GM19372 (cell line): ENCODE results near the gene GATA2.

ENCODE experiments used
- ATAC-seq: cut with Tn5 transposase; IDR thresholded peaks from one replicate; pipeline ENCODE4 v1.9.1; 2021; ENCODE audit warnings: mild to moderate bottlenecking, low read depth, moderate library complexity; ENCODE audit not compliant: unreplicated experiment

GATA2 gene

DNA sequence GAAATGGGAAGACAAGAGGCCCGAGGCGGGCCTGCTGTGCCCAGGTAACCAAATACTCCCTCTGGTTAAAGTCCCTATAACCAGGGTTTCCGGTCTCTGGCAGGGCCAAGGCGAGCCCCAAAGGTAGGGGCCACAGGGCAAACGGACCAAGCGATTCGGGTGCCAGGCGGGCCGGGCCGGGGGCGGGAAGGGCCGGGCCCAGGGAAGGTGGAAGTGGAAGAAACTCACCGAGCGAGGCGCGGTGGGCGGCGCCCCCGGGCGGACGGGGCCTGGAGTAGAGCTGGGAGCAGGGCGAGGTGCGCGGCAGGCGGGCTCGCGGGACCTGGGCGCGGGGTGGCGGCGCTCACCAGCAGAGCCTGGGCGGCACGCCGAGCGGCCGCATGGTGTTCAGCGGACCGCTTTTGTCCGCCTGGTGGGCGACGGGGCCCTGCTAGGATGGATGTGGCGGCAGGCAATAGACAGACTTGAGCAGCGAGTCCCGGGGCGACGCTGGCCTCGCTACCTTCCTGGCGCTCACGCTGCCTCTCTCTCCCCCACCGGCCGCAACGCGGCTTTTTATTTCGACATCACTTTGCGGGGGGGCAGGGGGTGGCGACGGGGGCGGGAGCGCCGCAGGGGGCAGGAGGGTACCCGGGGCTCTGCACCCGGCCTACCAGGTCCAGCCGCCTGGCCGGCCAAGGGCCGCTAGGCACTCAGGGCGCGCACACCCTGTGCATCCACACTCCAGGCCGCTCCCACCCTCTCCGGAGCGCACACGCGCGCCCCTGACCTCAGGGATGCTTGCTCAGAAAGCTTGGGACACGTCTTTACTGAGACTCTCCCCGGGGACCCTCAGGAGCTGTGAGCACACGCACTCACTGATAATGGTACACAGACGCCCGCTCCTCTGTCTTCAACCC is at the start of gene GATA2:
Gene GATA2 (minus strand): TSS at position 531 of the 899 bp plus-strand sequence. CDS start 6,170 bp downstream, outside the sequence.
- ATAC-seq, result no peak

DNA sequence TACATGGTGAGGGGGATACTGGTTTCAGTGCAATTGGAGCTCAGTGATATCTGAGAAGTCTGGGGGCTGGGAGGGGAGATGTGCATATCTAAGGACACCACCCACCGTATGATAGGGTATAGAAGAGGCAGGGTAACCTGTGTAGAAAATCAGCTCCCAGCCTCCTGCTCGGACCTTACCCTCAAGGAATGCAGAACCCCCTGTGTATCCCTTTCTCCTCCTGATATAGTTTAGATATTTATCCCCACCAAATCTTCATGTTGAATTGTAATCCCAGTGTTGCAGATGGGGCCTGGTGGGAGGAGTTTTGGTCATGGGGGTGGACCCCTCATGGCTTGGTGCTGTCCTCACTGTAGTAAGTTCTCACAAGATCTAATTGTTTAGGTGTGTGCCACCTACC is 48.2 kb upstream of the GATA2 start:
- no peak for ATAC-seq

DNA sequence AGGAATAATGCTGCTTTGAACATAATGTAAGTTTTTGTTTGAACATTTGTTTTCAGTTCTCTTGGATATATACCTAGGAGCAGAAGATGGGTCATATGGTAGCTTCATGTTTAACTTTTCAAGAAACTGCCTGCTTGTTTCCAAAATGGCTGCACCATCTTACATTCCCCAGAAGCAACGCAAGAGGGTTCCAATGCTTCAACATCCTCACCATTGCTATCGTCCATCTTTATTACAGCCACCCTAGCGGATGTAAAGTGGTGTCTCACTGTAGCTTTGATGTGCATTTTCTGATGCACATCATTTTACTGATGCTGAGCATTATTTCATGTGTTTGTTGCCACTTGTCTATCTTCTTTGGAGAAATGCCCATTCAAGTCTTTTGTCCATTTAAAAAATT is 46.4 kb upstream of the GATA2 start:
- ATAC-seq, result no peak

GRCh38 chr3:128537091-128537703 is 44.2 kb upstream of the GATA2 start:
- no peak for ATAC-seq

DNA sequence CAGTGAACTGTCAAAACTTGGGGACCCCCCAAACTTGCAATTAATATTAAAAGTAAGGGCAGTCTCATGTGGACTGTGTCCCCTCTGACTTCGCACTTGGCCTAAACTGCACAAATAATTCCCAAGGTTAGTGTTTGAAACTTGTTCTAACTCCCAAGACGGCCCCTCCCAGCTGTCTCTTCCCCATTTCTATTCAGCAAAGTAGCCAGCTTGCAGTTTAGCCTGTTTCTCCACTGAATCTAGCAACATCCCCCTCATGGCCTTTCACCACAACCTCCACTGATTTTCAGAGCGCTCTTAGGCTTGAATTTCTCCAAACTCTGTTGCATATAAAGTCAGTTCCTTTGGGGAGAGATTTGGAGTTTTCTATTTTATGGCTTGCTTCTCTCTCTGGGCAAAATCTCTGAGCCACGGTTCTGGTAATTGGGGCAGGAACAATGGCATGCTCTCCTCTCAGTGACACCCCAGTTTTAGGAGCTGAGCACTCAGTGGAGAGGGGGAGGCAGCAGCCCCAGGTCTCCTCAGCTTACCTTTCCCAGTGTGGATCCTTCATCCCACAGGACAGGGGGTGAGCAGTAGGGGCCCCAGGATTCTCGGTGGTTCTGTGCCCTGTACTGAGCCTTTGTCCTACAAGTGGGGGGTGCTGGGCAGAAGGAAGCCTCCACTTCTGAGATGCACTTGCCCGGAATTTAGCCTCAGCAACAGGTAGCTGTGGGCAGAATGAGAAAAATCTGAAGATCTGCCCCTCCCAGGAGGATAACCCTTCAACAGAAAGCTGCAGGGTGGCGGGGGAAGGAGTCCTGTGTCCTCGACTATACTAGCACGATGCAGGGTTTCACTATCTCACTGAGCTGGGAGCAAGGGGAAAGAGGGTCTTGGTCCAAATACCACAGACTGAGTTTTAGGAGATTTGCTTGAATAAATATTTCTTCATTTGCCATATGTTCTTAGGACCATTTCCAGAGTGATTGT is 39.3 kb upstream of the GATA2 start:
- ATAC-seq, result no peak

DNA sequence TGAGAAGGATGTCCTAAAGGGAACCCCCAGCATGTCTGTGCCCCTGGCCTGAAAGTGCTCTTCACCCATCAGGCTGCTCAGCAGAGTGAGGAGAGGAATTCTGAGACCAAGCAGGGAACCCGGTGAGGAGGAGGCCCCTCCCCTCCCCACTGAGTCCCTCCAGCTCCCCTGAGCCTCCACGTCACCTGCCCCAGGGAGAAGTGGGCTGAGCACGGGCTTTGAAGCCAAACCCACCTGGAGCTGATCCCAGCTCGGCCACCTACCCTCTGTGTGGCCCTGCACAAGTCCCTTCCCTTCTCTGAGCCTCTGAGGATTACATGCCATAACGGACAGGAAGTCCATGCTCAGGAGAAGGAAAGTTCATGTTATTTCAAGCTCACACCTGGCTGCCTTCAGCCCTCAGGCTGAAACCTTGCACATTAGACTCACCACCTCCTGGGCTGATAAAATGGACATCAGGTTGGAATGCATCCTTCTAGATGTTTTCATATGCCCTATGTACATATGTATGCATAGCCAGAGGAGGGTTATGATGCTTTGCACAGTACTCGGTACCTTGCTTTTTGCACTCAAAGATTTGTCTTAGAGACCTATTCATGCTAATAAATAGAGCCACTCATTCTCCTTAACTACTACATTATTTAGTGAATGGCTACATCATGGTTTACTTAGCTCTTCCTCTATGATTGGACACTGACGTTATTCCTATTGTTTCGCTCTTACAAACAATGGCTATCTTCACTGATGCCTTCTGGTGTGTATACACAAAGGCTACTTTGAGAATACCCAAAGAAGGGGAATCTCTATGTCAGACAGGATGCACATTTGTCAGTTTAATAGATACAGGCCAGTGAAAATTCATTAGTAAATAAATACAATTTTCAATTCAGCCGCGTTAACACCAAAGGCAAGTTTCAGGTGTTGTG is 31.6 kb upstream of the GATA2 start:
- ATAC-seq, result no peak

DNA sequence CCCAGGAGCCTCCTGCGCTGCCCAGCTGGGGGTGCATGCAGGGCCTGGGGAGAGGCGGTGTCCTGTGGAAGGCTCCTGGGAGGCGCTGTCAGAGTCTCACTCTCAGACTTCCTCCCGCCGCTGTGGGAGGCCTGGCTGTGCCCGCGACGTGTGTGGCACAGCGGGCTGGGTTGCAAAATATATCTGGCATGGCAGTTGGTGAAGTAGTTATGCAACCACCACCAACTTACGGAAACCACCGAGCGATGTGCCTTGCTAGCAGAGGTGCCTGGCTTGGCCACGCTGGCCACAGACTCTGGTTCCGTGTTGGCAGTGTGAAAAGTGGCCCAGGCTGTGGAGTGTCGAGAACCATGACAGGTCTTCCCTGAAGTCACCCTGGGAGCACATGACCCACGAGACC is 30.6 kb upstream of the GATA2 start:
- ATAC-seq, result no peak

- ATAC-seq, result no peak
These were observed 28.7 kb upstream of the GATA2 start for GRCh38 chr3:128521715-128522114.

DNA sequence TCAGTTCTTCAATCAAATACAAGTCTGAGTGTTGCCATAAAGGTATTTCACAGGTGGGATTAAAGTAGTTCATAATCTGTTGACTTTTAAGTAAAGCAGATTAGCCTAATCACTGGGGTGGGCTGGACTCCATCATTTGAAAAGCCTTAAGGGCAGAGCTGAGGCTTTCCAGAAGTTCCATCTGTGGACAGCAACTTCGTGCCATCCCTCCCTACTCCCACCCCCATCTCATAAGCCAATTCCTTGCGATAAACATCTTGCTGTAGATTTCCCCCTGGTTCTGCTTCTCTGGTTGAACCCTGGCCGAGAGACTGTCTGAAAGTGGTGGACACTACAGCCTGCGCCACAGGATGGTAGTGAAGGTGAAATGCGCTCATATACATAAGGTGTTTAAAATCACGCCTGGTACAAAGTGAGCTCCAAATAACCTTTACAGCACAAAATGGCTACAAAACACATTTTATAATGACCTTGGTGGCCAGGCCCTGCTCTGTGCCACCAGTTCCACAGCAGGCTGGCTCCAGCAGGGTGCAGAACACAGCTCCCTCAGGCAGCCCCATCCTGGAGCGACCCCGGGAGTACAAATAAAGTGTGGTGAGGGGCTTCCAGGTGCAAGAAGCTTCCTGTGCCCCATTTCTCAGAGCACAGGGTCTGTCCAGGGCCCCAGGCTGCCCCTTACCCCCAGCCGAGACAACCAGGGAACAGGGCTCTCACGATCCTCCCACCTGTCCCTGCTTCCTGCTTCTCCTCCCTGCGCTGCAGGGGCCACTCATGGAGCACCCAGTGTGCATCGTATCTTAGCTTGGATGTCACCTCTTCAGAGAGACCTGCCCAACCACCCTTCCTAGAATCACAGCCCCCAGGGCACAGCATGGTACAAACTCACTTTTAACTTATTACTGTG is 25.8 kb upstream of the GATA2 start:
- no peak for ATAC-seq

GRCh38 chr3:128517648-128518047 is 24.6 kb upstream of the GATA2 start:
- no peak for ATAC-seq

- no peak for ATAC-seq
These were observed 23.0 kb upstream of the GATA2 start for GRCh38 chr3:128515967-128516366.

DNA sequence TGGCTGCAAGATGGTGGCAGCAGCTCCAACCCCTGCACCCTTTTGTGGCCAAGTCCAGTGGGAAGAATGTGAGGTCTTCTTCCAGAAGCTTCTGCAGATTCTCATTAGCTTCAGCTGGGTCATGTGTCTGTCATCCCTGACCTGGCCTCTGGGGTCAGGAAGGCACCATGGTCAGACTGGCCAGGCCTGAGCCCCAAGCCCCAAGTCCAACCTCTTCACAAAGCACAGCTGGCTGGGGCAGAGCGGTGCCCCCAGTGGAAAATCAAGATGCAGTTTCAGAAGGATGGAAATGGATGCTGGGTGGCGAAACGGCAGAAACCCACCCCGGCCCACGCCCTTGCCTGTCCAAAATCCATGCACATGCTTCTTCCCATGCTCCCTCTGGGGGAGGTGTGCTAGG is 15.9 kb upstream of the GATA2 start:
- no peak for ATAC-seq

DNA sequence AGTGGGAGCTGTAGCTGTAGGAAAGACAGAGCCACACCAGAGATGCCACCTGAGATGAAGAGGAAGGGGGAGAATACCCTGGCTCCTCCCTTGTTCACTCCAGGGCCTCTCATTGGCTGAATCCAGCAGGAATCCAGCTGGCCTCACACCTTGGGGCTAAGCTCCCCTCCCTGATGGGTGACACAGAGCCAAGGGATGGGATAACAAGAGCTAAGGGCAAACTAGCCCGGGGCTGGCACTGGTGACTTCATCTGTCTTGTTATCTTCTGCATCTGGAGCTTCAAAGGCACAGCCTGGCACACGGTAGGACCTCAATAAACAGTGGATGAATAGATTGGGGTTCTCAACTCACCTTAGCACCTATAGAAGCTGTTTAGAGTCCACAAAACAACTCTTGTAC is 13.8 kb upstream of the GATA2 start:
- ATAC-seq, result no peak

GRCh38 chr3:128505771-128506170 is 12.8 kb upstream of the GATA2 start:
- ATAC-seq, result no peak

DNA sequence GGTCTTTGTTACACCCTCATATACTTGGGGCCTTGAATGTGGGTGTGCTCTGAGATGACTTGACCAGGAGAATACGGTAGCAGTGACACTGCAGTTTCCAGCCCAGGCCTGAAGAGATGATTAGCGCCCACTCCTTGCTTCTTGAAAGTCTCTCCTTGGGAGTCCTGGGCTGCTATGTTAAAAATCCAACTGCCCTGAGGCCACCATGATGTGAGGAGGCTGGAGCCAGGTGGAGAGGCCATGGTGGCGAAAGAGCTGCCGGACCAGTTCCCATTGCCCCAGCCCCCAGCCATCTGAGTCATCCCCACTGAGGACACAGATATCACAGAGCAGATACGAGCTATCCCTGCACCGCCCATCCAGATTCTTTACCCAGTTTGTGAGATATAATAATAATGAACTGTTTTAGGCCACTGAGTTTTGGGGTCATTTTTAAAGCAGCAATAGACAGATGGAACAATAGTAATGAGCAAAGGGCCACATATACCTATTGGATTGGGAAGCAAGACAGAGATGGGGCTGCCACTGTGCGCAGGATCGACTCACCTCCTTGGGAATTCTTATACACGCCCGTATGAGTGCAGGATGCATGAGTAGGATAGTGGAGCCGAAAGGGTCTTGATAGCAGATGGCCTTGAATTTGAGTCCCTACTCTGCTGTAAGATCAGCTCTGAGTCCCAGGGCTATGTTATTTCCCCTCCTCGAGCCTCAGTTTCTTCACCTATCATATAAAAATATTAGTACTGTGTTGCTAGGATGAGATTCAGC is 12.1 kb upstream of the GATA2 start:
- ATAC-seq, result no peak

DNA sequence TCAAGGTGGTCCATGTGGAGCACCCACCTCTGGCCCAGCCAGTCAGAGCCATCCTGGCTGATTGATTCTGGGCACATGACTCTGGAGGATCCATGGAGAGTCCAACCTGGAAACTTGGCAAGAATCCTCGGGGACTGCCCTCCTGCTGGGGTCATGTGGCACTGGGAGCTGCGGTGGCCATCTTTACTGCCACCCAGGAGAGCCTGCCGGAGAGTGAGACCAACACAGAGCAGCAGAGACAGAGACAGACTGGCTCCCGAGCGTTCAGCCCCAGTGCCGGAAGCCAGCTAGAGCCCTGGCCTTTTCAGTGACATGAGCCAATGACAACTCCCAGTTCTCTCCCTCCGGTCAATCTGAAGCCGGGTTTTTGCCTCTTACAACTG is 11.5 kb upstream of the GATA2 start:
- ATAC-seq, result no peak

DNA sequence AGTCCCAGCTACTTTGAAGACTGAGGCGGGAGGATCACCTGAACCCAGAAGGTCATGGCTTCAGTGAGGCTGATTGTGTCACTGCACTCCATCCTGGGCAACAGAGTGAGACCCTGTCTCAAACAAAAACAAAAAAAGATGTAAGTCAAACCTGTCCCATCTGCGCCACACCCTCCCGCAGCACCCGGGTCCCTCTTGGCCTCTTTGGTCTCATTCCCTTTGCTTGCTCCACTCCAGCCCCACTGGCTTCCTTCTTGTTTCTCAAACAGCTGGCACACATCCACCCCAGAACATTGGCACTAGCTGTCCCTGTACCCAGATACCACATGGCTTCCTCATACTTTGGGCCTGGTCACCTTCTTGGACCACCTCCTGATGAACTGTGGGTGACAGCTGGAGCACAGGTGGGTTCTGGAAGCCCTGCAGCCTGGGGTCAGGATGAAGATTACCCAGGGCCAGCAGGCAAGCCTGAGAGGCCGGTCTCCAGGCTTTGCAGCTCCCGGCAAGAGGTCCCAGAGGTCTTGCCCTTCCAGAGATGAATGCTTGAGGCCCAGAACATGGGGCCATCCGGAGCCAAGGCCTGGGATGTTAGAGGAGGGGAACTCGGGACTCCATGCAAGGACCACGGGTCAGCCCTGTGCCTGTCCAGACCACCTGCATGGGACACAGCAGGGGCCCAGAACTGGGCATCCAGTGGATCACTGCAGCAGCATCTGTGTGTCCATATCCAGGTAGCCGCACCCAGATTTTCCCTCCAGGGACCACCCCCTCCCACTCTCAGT is 10.9 kb upstream of the GATA2 start:
- no peak for ATAC-seq
